Fibroblast of lung (primary cell): ENCODE data around the gene NTN1.

Experiments
- EZH2 ChIP-seq: IDR thresholded peaks from 2 replicates; pipeline ENCODE4 v1.5.1; 2012; ENCODE audit warnings: low read length, control low read depth, mild to moderate bottlenecking; ENCODE audit errors: missing control alignments
- TF ChIP-seq, protein P1 (sequence below), 2 donors: IDR thresholded peaks in 1 of 2; conservative IDR thresholded peaks in 1 of 2; 1 replicate in 1 of 2; 2 replicates in 1 of 2; pipeline ENCODE4 v1.5.1; 2011 to 2012; ENCODE audit warnings: low read length in 2 of 2, control low read depth in 1 of 2, inconsistent platforms in 1 of 2, low read depth in 1 of 2, mild to moderate bottlenecking in 1 of 2

DNA sequence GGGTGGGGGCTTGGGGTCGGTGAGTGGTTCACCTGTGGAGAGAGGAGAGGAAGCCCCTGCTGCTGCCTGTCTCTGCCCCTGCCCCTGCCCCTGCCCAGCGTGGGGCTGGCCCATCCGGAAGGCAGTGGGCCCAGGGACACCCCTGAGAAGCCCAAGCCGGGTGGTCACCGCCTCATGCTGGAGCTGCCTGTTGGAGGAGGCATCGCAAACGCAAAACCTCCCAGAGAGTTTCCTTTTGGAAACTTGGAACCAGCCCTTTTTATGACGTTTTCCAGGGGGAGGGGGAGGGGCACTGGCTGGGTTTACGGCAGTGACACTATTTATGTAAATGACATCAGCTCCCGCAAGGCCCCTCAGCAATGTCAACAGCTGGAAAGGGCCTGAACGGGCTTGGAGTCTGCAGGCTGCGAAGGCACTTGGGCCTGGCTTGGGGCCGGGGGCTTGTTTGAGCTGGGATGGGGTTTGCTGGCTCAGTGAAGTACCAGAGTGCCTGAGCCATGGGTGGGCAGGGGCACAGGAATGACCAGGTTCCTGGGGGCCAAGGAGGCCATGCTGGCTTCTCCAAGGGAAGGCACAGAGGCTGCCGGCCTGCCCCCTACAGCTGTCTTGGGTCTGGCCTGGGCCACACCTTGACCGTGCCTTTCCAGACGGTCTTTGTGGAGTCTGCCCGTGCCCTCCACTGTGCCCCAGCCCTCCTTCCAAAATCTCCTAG lies 219.5 kb downstream of the NTN1 start:
- no peak for TF ChIP-seq EZH2
- TF ChIP-seq, protein P1, sequence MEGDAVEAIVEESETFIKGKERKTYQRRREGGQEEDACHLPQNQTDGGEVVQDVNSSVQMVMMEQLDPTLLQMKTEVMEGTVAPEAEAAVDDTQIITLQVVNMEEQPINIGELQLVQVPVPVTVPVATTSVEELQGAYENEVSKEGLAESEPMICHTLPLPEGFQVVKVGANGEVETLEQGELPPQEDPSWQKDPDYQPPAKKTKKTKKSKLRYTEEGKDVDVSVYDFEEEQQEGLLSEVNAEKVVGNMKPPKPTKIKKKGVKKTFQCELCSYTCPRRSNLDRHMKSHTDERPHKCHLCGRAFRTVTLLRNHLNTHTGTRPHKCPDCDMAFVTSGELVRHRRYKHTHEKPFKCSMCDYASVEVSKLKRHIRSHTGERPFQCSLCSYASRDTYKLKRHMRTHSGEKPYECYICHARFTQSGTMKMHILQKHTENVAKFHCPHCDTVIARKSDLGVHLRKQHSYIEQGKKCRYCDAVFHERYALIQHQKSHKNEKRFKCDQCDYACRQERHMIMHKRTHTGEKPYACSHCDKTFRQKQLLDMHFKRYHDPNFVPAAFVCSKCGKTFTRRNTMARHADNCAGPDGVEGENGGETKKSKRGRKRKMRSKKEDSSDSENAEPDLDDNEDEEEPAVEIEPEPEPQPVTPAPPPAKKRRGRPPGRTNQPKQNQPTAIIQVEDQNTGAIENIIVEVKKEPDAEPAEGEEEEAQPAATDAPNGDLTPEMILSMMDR (conservative IDR thresholded peaks at IDR 0.05 in 1 of 2, IDR thresholded peaks at IDR 0.05 in 1 of 2; ENCODE audit: low read depth in 1 of 2, low read length in 2 of 2): peak in 1 of 2 donors; percentile 3
